Measurements from ENCODE around the gene PLAC1. TPM values are rescaled to one million over a fixed set of nuclear protein-coding genes. Genes with fewer than 3 reads are reported as not detected.

The PLAC1 gene
- total RNA-seq, 1 donor from 2014 or later: not detected

DNA sequence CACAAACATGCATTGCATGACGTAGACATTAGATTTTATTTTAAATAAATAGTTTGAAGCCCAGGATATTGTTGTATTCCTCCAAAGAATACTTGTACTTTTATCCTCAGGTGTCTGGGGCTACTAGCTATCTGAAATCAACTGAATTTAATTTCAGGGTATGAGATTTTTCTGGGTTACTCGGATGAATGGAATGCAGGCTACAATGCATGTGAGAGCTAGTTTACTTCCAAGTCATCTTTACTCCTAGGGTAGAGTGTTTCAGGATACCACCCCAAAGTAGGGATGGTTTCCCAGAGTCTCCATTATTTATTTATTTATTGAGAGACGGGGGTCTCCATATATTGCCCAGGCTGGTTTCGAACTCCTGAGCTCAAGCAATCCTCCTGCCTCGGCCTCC, 131.9 kb downstream of the PLAC1 start:
- H3K4me3 Mint-ChIP-seq (ENCODE audit: unreplicated experiment): no peak overlapping the region
- H3K27me3 Mint-ChIP-seq (ENCODE audit: unreplicated experiment): no peaks in the 10 kb centered on the region
- DNase-seq (ENCODE audit: extremely low spot score, unreplicated experiment): no peak
- no peak overlapping the region for H3K27ac Mint-ChIP-seq (ENCODE audit: unreplicated experiment)
- H3K9me3 Mint-ChIP-seq (ENCODE audit: unreplicated experiment): peaks cover under 1% of the 10 kb centered on the region
- peaks cover 15% of the 10 kb centered on the region for H3K4me1 Mint-ChIP-seq (ENCODE audit: unreplicated experiment)
- TF ChIP-seq, protein P1, sequence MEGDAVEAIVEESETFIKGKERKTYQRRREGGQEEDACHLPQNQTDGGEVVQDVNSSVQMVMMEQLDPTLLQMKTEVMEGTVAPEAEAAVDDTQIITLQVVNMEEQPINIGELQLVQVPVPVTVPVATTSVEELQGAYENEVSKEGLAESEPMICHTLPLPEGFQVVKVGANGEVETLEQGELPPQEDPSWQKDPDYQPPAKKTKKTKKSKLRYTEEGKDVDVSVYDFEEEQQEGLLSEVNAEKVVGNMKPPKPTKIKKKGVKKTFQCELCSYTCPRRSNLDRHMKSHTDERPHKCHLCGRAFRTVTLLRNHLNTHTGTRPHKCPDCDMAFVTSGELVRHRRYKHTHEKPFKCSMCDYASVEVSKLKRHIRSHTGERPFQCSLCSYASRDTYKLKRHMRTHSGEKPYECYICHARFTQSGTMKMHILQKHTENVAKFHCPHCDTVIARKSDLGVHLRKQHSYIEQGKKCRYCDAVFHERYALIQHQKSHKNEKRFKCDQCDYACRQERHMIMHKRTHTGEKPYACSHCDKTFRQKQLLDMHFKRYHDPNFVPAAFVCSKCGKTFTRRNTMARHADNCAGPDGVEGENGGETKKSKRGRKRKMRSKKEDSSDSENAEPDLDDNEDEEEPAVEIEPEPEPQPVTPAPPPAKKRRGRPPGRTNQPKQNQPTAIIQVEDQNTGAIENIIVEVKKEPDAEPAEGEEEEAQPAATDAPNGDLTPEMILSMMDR (IDR thresholded peaks at IDR 0.05): no peak
- no peaks in the 10 kb centered on the region for H3K36me3 Mint-ChIP-seq (ENCODE audit: unreplicated experiment)

DNA sequence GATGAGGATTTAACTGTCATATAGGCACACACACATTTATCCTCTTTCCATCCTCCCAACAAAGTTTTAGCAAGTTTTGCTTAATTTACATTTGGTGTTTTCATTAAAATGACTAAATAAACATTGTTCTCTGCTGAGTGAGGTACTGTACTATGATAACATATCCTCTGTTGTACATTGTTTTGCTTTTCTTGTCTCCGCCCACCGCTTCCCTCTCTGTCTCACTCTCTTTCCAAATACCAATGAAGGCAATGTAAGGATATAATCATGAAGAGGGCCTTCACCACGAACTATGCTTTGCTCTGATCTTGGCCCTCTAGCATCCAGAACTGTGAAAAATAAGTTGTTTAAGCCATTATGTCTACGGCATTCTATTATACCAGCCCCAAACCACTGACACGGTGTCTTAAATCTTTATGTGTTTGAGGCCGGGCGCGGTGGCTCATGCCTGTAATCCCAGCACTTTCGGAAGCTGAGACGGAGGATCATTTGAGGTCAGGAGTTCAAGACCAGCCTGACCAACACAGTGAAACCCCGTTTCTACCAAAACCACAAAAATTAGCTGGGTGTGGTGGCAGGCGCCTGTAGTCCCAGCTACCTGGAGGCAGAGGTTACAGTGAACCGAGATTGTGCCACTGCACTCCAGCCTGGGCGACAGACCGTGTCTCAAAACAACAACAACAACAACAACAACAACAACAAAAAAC, 133.0 kb downstream of the PLAC1 start:
- TF ChIP-seq, protein P1 (IDR thresholded peaks at IDR 0.05): no peak
- H3K4me1 Mint-ChIP-seq (ENCODE audit: unreplicated experiment): peaks cover 18% of the 10 kb centered on the region
- DNase-seq (ENCODE audit: extremely low spot score, unreplicated experiment): no peak
- H3K27ac Mint-ChIP-seq (ENCODE audit: unreplicated experiment): no peak overlapping the region
- H3K27me3 Mint-ChIP-seq (ENCODE audit: unreplicated experiment): no peaks in the 10 kb centered on the region
- H3K4me3 Mint-ChIP-seq (ENCODE audit: unreplicated experiment): no peak overlapping the region
- no peaks in the 10 kb centered on the region for H3K9me3 Mint-ChIP-seq (ENCODE audit: unreplicated experiment)
- no peaks in the 10 kb centered on the region for H3K36me3 Mint-ChIP-seq (ENCODE audit: unreplicated experiment)

DNA sequence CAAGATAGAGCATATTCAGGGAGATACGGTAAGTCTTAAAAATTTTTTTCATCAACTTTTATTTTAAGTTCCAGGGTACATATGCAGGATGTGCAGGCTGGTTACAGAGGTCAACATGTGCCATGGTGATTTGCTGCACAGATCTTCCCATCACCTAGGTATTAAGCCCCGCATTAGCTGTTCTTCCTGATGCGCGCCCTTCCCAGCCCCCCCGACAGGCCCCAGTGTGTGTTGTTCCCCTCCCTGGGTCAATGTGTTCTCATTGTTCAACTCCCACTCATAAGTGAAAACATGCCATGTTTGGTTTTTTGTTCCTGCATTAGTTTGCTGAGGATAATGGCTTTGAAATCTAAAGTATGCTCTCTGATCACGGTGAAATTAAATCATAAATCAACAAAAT, 134.1 kb downstream of the PLAC1 start:
- Mint-ChIP-seq H3K9me3 (ENCODE audit: unreplicated experiment) (no peaks in the 10 kb centered on the region), H3K27me3 (ENCODE audit: unreplicated experiment) (no peaks in the 10 kb centered on the region), H3K4me1 (ENCODE audit: unreplicated experiment) (peaks cover 18% of the 10 kb centered on the region), H3K27ac (ENCODE audit: unreplicated experiment) (no peak overlapping the region), H3K4me3 (ENCODE audit: unreplicated experiment) (no peak overlapping the region), H3K36me3 (ENCODE audit: unreplicated experiment) (no peaks in the 10 kb centered on the region)
- DNase-seq (ENCODE audit: extremely low spot score, unreplicated experiment): no peak
- TF ChIP-seq, protein P1 (IDR thresholded peaks at IDR 0.05): no peak

DNA sequence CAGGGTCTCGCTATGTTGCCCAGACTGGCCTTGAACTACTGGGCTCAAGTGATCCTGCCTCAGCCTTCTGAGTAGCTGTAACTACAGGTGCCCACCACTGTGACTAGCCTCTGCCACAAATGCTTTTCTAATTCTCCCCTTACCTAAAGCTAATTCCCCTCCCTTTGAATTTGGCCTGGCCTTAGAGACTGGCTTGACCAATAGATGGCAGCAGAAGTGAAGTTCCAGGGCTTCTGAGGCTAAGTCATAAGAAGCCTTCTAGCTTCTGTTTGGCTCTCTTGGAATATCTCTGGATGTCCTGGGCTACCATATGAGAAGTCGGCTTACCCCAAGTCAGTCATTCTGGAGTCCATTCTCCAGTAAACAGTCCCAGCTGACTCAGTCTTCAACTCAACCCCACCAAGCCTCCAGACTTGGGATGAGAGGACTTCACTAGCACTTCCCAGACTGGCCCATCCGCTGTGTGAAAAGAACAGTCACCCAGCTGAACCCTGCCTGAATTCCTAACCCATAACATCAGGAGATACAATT, 137.3 kb downstream of the PLAC1 start:
- peaks cover 10% of the 10 kb centered on the region for H3K4me1 Mint-ChIP-seq (ENCODE audit: unreplicated experiment)
- H3K27ac Mint-ChIP-seq (ENCODE audit: unreplicated experiment): no peak overlapping the region
- no peaks in the 10 kb centered on the region for H3K36me3 Mint-ChIP-seq (ENCODE audit: unreplicated experiment)
- no peak for DNase-seq (ENCODE audit: extremely low spot score, unreplicated experiment)
- TF ChIP-seq, protein P1 (IDR thresholded peaks at IDR 0.05): peak; percentile 77
- H3K4me3 Mint-ChIP-seq (ENCODE audit: unreplicated experiment): no peak overlapping the region
- H3K27me3 Mint-ChIP-seq (ENCODE audit: unreplicated experiment): no peaks in the 10 kb centered on the region
- no peaks in the 10 kb centered on the region for H3K9me3 Mint-ChIP-seq (ENCODE audit: unreplicated experiment)

Small RNA genes lying within 50 kb of the gene (microRNA-seq; reads per million reads assigned to microRNA genes)
- gene MIR424 (ENCODE audit: unreplicated experiment) (4,260 reads per million, percentile 89 among the genes with 10 or more reads in this experiment), gene MIR450A1 (ENCODE audit: unreplicated experiment) (2.7 reads per million), gene MIR450A2 (ENCODE audit: unreplicated experiment) (2.7 reads per million), gene MIR450B (ENCODE audit: unreplicated experiment) (30.1 reads per million, percentile 36 among the genes with 10 or more reads in this experiment), gene MIR503 (ENCODE audit: unreplicated experiment) (142 reads per million, percentile 56 among the genes with 10 or more reads in this experiment), gene MIR542 (ENCODE audit: unreplicated experiment) (117 reads per million, percentile 54 among the genes with 10 or more reads in this experiment)

Other genes starting within 250 kb of the PLAC1 start
- 14.6 and 18.2 TPM in 2 replicates for gene HPRT1, start 198.3 kb downstream of the PLAC1 start, total RNA-seq
- gene PABIR2, start 138.7 kb upstream of the PLAC1 start, total RNA-seq: 13.5 and 14.0 TPM in 2 replicates

All from osteocyte (in vitro differentiated cells).